Prostate gland (tissue), 2 donors: ENCODE results near the gene CELF4. TPM values are rescaled to one million over a fixed set of nuclear protein-coding genes. Genes with fewer than 3 reads are reported as not detected.

ENCODE experiments used
- DNase-seq: peaks from one replicate; pipeline ENCODE4 v3.0.0-alpha.2; 2019; ENCODE audit warnings: low spot score
- H3K27ac ChIP-seq, 2 donors: fragments of 200-600 bp; sonication (generic); 2 replicates each; pipeline ENCODE4 v1.5.1; 2017 to 2019
- H3K27me3 ChIP-seq: fragments of 200-600 bp; sonication (generic); replicated peaks from 2 replicates; pipeline ENCODE4 v1.5.1; 2019; ENCODE audit not compliant: insufficient read depth
- H3K36me3 ChIP-seq, 2 donors: fragments of 200-600 bp; sonication (generic); 1 replicate in 1 of 2; 2 replicates in 1 of 2; pipeline versions ENCODE4 v1.5.1 to v1.8.1; 2017 to 2019
- H3K4me1 ChIP-seq: fragments of 200-600 bp; sonication (generic); replicated peaks from 2 replicates; pipeline ENCODE4 v1.5.1; 2019
- H3K4me3 ChIP-seq, 2 donors: fragments of 200-600 bp; sonication (generic); 2 replicates each; pipeline ENCODE4 v1.5.1; 2017 to 2019
- H3K9me3 ChIP-seq: fragments of 200-600 bp; sonication (generic); 2 replicates; pipeline ENCODE4 v1.5.1; 2017
- POLR2A ChIP-seq: fragments of 450-650 bp; IDR thresholded peaks from one replicate; pipeline ENCODE4 v1.6.1; 2016; ENCODE audit warnings: antibody characterized with exemption, mild to moderate bottlenecking
- POLR2AphosphoS5 ChIP-seq: sonication (generic); formaldehyde crosslinking; IDR thresholded peaks from one replicate; pipeline ENCODE4 v1.6.1; 2017; ENCODE audit warnings: antibody characterized with exemption
- WGBS: methylation state at CpG from one replicate; pipeline ENCODE4 v1.1.5; 2018; 5-methylcytosine and 5-hydroxymethylcytosine counted together
- intact Hi-C: fragments of 100-400 bp; cut with DNase I; formaldehyde crosslinking; loops from one replicate; pipeline ENCODE4 v1.14.2; 2022
- total RNA-seq, 2 donors: library from RNA; depleted of rRNA; stranded (reverse); fragments of >200 nt; gene quantifications; one replicate each; pipeline ENCODE4 v1.1.0, GENCODE V29; 2016
- TF ChIP-seq, protein P1 (sequence below), 4 experiments: fragments of 200-600 bp in 2 of 4; fragments of 450-650 bp in 2 of 4; sonication (generic) in 2 of 4; IDR thresholded peaks; 1 replicate in 3 of 4; 2 replicates in 1 of 4; pipeline ENCODE4 v1.5.1; 2016 to 2019; ENCODE audit warnings: antibody characterized with exemption in 4 of 4, mild to moderate bottlenecking in 2 of 4, moderate library complexity in 2 of 4

CELF4 gene
- total RNA-seq, 2 donors from 2014 or later, result 7.8 to 8.5 TPM

DNA sequence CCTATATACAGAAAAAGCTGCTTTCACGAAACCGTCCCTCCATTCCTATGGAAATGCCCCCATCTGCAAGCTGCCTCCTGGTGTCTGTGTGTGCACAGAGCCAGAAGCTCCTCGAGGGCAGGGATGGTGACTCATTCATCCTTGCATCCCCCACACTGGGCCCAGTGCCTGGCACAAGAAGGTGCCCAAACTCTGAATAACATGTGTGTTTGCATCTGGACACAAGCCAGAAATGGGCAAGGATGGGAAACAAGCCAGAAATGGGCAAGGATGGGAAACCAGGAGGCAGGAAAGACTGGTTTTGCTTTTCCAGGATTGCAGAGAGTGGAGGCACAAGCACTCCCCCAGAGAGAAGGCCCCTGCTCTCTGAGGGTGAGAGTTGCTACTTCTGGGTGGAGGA is 313.9 kb downstream of the CELF4 start:
- H3K36me3 ChIP-seq, result no peaks in the 10 kb centered on the region
- H3K4me1 ChIP-seq, result no peaks in the 10 kb centered on the region
- intact Hi-C loops, result no loop called here
- H3K27me3 ChIP-seq, result peaks cover under 1% of the 10 kb centered on the region
- TF ChIP-seq POLR2A (no peak), POLR2AphosphoS5 (no peak)
- TF ChIP-seq, protein P1, sequence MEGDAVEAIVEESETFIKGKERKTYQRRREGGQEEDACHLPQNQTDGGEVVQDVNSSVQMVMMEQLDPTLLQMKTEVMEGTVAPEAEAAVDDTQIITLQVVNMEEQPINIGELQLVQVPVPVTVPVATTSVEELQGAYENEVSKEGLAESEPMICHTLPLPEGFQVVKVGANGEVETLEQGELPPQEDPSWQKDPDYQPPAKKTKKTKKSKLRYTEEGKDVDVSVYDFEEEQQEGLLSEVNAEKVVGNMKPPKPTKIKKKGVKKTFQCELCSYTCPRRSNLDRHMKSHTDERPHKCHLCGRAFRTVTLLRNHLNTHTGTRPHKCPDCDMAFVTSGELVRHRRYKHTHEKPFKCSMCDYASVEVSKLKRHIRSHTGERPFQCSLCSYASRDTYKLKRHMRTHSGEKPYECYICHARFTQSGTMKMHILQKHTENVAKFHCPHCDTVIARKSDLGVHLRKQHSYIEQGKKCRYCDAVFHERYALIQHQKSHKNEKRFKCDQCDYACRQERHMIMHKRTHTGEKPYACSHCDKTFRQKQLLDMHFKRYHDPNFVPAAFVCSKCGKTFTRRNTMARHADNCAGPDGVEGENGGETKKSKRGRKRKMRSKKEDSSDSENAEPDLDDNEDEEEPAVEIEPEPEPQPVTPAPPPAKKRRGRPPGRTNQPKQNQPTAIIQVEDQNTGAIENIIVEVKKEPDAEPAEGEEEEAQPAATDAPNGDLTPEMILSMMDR (IDR thresholded peaks at IDR 0.05), result no peak
- no peaks in the 10 kb centered on the region for H3K9me3 ChIP-seq
- no peak overlapping the region for H3K4me3 ChIP-seq
- H3K27ac ChIP-seq, result no peak overlapping the region
- no peak for DNase-seq
- WGBS, result 70% methylated on average over 3 of the region's 3 CpGs

DNA sequence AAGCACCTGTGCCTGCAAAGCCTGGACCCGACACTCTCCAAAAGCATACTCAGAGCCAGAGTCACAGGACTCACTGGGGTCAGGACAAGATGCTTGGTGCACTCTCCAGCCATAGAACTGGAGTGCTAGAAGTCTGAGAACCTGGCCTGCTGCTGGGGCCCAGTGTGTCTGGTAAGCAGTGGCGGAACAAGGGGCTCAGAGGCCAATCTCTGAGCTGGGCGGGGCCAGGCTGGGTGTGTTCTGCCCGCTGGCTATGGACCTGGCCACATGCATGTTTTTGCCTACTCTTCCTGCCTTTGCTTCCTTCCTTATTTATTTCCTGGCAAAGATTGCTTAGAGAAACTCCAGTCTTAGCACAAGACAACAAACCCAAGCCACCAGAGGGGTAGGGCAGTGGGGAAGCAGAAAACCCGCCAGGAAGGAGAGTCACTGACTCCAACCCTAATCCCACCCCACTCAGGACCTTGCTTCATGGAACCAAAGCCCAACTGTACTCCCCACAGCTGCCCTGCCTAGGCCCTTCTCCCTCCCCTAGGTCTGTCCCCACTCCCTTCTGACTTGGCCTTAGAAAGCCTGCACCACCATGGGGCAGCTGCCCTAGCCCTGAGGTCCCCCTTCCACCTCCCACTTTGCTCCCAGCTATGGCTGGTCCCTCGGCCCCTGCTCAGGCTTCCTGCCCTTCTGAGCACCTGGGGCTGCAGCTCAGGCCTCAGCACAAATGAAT is 315.5 kb downstream of the CELF4 start:
- intact Hi-C loops, result no loop called here
- Histone ChIP-seq H3K27me3 (no peaks in the 10 kb centered on the region), H3K4me1 (no peaks in the 10 kb centered on the region), H3K9me3 (no peaks in the 10 kb centered on the region), H3K4me3 (no peak overlapping the region), H3K36me3 (no peaks in the 10 kb centered on the region), H3K27ac (no peak overlapping the region)
- TF ChIP-seq POLR2AphosphoS5, result no peak
- TF ChIP-seq POLR2A, result no peak
- TF ChIP-seq, protein P1 (IDR thresholded peaks at IDR 0.05), result no peak
- WGBS, result 87% methylated on average over 6 of the region's 6 CpGs
- no peak for DNase-seq

DNA sequence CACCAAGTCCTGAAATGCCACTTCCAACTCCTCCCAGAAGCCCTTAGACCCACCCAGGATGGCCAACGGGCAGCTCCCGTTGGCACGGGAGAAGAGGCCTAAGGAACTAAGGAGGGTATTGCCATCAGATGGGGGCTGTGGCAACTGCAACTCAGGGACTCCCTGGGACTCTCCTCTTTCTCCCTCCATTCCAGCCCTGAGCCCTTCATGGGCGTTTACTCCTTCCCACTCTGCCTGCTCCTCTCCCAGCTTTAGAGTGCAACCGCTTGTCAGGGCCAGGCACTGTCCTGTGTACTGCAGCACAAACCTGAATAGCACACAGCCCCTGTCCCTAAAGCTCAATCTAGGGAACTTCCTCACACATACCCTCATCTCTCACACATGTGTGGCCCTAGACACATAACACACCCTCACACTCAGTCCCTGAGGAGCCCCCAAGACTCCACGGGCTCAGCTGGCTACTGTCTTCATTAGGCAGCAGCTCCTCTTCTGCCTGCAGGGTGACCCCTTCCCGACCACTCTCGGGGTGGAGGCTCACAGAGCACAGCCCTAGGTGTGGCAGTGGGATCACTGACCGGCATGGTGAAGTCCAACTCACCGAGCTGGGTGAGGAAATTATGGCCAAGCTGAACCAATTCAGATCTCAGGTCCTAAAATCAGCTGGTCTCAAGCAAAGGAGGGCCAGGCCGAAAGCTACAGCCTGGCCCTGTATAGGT is 316.3 kb downstream of the CELF4 start:
- no peaks in the 10 kb centered on the region for H3K27me3 ChIP-seq

DNA sequence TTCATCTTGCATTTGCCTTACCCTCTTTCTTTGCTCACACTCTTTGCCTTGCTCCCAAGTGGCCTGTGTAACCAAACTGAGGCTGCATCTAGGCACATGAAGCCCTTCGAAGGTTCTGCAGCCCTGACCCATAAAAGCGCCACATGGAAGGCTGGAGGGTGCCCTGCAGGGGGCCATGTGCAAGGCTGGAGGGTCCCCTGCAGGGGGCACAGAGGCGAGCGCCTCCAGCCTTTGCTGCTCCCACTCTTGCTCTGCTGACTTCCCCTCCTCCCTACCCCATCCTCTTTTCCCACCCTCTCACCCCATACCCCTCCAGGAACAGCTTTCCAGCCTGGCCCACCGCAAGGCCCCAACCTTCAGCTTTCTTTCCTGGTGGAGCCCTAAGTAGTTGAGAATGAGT is 317.3 kb downstream of the CELF4 start:
- Histone ChIP-seq H3K27ac (no peak overlapping the region), H3K9me3 (no peaks in the 10 kb centered on the region), H3K27me3 (no peaks in the 10 kb centered on the region), H3K4me3 (no peak overlapping the region), H3K36me3 (no peaks in the 10 kb centered on the region), H3K4me1 (no peaks in the 10 kb centered on the region)
- TF ChIP-seq POLR2AphosphoS5, result no peak
- TF ChIP-seq, protein P1 (IDR thresholded peaks at IDR 0.05), result no peak
- TF ChIP-seq POLR2A, result no peak
- DNase-seq, result no peak
- intact Hi-C loops, result no loop called here
- WGBS, result 82% methylated on average over 5 of the region's 5 CpGs

More for the DNA sequence above, 316.3 kb downstream of the CELF4 start:
- H3K4me3 ChIP-seq, result no peak overlapping the region
- intact Hi-C loops, result no loop called here
- TF ChIP-seq POLR2A (no peak), POLR2AphosphoS5 (no peak)
- TF ChIP-seq, protein P1 (IDR thresholded peaks at IDR 0.05), result no peak
- no peaks in the 10 kb centered on the region for H3K36me3 ChIP-seq
- no peak for DNase-seq
- H3K4me1 ChIP-seq, result no peaks in the 10 kb centered on the region
- H3K9me3 ChIP-seq, result no peaks in the 10 kb centered on the region
- no peak overlapping the region for H3K27ac ChIP-seq
- WGBS, result 81% methylated on average over 9 of the region's 11 CpGs
